ENCODE measurements around the gene NUP54. TPM values are rescaled to one million over a fixed set of nuclear protein-coding genes. Genes with fewer than 3 reads are reported as not detected.
A peak's percentile ranks its signal among the peaks of the same experiment; 100 is the strongest.

NUP54 gene
- total RNA-seq, 1 donor from 2014 or later, result 55.4 TPM

DNA sequence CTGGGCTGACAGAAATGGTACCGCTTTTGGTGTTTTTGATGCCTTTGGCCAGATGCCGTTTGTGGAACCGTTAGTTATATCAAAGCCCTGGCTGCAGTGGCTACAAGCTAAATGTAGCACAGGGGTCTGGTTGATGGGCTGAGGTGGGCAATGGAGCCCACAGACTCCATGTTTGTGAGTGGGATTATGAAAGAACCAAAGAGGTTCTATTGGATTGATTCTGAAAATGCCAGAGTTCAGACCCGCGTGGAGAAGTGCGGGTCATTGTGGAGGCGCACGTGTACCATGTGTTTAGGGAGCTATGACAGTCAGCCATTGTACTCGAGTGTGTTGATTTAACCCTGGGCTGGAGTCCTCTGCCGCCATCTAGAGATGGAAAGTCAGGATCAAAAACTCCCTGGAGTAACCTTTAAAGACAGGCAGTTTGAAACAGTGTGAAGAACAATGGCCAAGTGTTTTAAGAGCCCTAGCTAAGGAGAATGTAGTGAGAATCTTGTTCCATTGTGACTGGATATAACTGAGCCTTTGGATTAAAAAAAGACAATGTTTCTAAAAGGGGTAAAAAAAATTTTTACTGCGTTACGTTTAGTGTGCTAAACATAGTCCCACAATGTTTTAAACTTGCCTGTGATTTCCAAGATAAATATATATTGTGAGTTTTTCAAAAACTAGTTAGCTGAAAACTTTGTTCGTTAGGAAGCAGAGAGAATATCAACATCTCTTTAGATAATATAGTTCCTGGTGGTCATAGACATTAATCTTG, 61.0 kb downstream of the NUP54 start:
- Mint-ChIP-seq H3K27ac (no peak overlapping the region), H3K36me3 (no peaks in the 10 kb centered on the region), H3K4me1 (ENCODE audit: unreplicated experiment) (peaks cover 5% of the 10 kb centered on the region), H3K4me3 (peak overlapping the region; percentile 18), H3K27me3 (no peaks in the 10 kb centered on the region), H3K9me3 (no peaks in the 10 kb centered on the region)
- no peak for DNase-seq (ENCODE audit: extremely low spot score, unreplicated experiment)
- TF ChIP-seq, protein P1, sequence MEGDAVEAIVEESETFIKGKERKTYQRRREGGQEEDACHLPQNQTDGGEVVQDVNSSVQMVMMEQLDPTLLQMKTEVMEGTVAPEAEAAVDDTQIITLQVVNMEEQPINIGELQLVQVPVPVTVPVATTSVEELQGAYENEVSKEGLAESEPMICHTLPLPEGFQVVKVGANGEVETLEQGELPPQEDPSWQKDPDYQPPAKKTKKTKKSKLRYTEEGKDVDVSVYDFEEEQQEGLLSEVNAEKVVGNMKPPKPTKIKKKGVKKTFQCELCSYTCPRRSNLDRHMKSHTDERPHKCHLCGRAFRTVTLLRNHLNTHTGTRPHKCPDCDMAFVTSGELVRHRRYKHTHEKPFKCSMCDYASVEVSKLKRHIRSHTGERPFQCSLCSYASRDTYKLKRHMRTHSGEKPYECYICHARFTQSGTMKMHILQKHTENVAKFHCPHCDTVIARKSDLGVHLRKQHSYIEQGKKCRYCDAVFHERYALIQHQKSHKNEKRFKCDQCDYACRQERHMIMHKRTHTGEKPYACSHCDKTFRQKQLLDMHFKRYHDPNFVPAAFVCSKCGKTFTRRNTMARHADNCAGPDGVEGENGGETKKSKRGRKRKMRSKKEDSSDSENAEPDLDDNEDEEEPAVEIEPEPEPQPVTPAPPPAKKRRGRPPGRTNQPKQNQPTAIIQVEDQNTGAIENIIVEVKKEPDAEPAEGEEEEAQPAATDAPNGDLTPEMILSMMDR (conservative IDR thresholded peaks at IDR 0.05), result peak; percentile 74

DNA sequence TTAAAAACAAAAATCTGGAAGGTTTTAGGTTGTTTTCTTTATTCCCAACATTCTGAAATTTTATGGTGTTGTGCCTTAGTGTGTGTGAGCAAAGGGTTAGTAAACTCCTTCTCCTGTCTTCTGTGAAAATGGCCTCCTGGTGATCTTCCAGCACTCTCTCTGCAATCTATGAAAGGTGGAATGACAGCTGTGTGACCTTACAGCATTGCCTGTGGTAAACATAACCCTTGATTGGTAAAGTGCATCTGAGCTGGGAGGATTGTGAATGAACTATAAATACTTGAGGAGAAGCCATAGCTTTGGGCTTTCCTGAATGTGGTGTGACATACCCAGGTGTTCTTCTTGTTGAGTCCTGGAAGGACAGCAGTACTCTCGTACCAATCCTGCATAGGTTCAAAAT, 63.7 kb downstream of the NUP54 start:
- TF ChIP-seq, protein P1 (conservative IDR thresholded peaks at IDR 0.05), result no peak
- Mint-ChIP-seq H3K36me3 (no peaks in the 10 kb centered on the region), H3K27ac (no peak overlapping the region), H3K9me3 (no peaks in the 10 kb centered on the region), H3K4me3 (no peak overlapping the region), H3K27me3 (peaks cover 5% of the 10 kb centered on the region), H3K4me1 (ENCODE audit: unreplicated experiment) (peaks cover 5% of the 10 kb centered on the region)
- no peak for DNase-seq (ENCODE audit: extremely low spot score, unreplicated experiment)

DNA sequence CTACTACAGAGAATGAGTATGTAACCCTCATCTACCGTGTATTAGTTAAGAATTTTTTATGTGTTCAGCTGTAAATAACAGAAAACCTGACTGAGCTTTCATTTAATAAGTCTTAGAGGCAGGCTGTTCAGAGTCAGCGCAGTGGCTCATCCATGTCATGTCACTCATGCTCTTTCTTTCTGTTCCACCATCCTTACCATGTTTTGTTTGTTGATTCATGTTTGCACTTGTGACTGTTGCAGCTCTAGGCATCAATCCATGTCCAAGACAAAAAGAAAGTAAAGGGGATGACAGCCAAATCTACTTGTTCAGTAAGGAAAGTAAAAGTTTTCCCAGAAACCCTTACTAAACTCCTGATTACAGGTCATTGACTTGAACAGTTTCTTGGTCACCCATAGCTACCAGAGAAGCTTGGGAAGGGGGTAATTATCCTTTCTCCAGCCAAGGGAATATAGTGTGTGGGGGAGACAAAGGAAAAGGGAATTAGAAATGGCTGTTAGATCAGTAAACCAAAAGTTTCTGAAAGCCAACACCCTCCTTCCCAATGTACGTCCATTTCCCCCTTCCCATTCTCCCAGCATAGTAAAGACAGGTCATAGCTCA, 64.7 kb downstream of the NUP54 start:
- no peak for DNase-seq (ENCODE audit: extremely low spot score, unreplicated experiment)
- Mint-ChIP-seq H3K9me3 (no peaks in the 10 kb centered on the region), H3K4me3 (no peak overlapping the region), H3K27ac (no peak overlapping the region), H3K27me3 (peaks cover 10% of the 10 kb centered on the region), H3K4me1 (ENCODE audit: unreplicated experiment) (peaks cover 5% of the 10 kb centered on the region), H3K36me3 (no peaks in the 10 kb centered on the region)
- TF ChIP-seq, protein P1 (conservative IDR thresholded peaks at IDR 0.05), result no peak

DNA sequence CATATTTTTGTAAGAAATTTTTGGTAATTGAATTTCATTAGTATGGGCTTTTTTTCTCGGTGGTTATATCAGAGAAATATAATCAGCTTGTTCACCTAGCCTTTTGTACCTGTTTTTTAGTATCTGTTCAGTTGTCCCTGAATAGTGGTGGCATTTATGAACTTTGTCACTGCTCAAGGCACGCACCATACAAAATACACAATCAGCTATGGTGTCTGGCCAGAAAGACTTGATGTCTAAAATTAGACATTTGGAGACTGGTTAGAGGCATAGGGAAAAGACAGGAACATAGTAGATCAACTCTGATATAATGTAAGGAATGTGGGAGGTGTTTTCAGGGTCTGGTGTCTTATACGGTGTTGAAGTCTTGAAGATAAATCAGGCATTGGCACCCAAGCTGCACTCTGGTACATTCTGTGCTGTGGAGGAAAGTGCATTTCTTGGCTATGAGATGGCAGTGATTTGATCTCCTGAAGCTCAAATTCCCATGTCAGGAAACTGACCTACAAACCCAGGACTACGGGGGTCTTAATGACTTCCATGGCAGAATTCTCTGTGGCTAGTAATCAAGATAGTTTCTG, 70.1 kb downstream of the NUP54 start:
- no peaks in the 10 kb centered on the region for H3K36me3 Mint-ChIP-seq
- H3K9me3 Mint-ChIP-seq, result no peaks in the 10 kb centered on the region
- no peak overlapping the region for H3K4me3 Mint-ChIP-seq
- DNase-seq (ENCODE audit: extremely low spot score, unreplicated experiment), result no peak
- no peaks in the 10 kb centered on the region for H3K4me1 Mint-ChIP-seq (ENCODE audit: unreplicated experiment)
- TF ChIP-seq, protein P1 (conservative IDR thresholded peaks at IDR 0.05), result no peak
- H3K27me3 Mint-ChIP-seq, result peaks cover 10% of the 10 kb centered on the region
- H3K27ac Mint-ChIP-seq, result no peak overlapping the region

DNA sequence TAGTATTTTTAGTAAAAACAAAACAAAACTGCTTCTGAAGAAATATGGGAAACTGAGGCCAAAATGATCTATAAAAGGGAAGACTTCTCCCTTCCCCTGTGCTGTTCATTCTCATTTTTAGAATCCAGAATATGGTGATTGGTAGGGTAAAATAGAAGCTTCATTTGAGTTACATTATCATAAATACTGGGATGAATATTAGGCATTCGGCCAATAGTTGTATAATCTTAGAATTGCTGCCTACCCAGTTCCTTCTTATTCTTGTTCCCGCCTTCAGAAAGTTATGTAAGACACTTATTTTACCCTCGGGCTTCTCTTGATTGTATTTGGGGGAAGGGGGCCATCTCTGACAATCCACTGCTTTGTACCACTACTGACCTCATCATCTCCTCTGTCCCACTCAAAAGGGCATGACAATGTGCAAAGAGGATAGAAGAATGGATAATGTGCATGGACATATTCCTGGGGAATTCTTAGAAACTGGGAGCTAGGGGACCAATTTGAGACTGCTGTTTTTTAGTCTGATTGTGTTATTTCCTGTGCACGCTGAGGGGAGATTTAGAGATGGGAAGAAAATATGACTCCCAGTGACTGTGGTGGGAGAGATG, 73.1 kb downstream of the NUP54 start:
- Mint-ChIP-seq H3K27me3 (peaks cover 6% of the 10 kb centered on the region), H3K4me1 (ENCODE audit: unreplicated experiment) (no peaks in the 10 kb centered on the region), H3K4me3 (no peak overlapping the region), H3K27ac (no peak overlapping the region), H3K9me3 (no peaks in the 10 kb centered on the region), H3K36me3 (no peaks in the 10 kb centered on the region)
- TF ChIP-seq, protein P1 (conservative IDR thresholded peaks at IDR 0.05), result no peak
- no peak for DNase-seq (ENCODE audit: extremely low spot score, unreplicated experiment)
